EL (cell line): ENCODE measurements around the gene SCYL1.
"Not testable (repeated sequence)": the region's sequence is repeated elsewhere in the genome, so short reads cannot be mapped to it uniquely, and the experiment has no call there.

ENCODE experiments used
- DNase-seq: peaks from one replicate; pipeline ENCODE4 v3.0.0-alpha.2; 2016

Gene SCYL1

GRCh38 chr11:65555693-65556231 is 30.9 kb downstream of the SCYL1 start:
- peak; percentile 95 for DNase-seq

- no peak for DNase-seq
Observed at GRCh38 chr11:65556470-65557279, 31.8 kb downstream of the SCYL1 start.

- no peak for DNase-seq
Observed at GRCh38 chr11:65557280-65558001, 32.6 kb downstream of the SCYL1 start.

GRCh38 chr11:65558002-65558929 is 33.4 kb downstream of the SCYL1 start, which contains the start of gene LTBP3:
Gene LTBP3, minus strand, starts transcription at chr11:65558359. Its CDS starts 400 bp downstream, at chr11:65557959.
- DNase-seq, result peak; percentile 80

- no peak for DNase-seq
Observed at GRCh38 chr11:65558930-65559509, 34.1 kb downstream of the SCYL1 start.

- no peak for DNase-seq
Observed at GRCh38 chr11:65559535-65559934, 34.7 kb downstream of the SCYL1 start.

GRCh38 chr11:65559951-65560537 is 35.2 kb downstream of the SCYL1 start:
- peak; percentile 71 for DNase-seq

GRCh38 chr11:65560555-65561418 is 35.9 kb downstream of the SCYL1 start:
- peak; percentile 76 for DNase-seq

GRCh38 chr11:65562020-65562419 is 37.1 kb downstream of the SCYL1 start:
- DNase-seq, result no peak

- no peak for DNase-seq
Observed at GRCh38 chr11:65562788-65563187, 37.9 kb downstream of the SCYL1 start.

- no peak for DNase-seq
Observed at GRCh38 chr11:65563601-65564000, 38.7 kb downstream of the SCYL1 start.

GRCh38 chr11:65564879-65565559 is 40.1 kb downstream of the SCYL1 start:
- DNase-seq, result not testable (repeated sequence)

GRCh38 chr11:65565624-65566453 is 41.0 kb downstream of the SCYL1 start:
- DNase-seq, result no peak

GRCh38 chr11:65569164-65569972 is 44.5 kb downstream of the SCYL1 start:
- no peak for DNase-seq

- peak; percentile 99 for DNase-seq
Observed at GRCh38 chr11:65569973-65570918, 45.4 kb downstream of the SCYL1 start, which contains the start of gene ZNRD2. Gene ZNRD2, plus strand, starts transcription at chr11:65570477. Its CDS starts 15 bp downstream, at chr11:65570492.

- no peak for DNase-seq
Observed at GRCh38 chr11:65571420-65571819, 46.5 kb downstream of the SCYL1 start.

- DNase-seq, result no peak
Observed at GRCh38 chr11:65571940-65572339, 47.1 kb downstream of the SCYL1 start.
